HG03175 (cell line): ENCODE results near the gene HOXC11.

Experiments
- ATAC-seq: cut with Tn5 transposase; IDR thresholded peaks from one replicate; pipeline ENCODE4 v1.9.1; 2021; ENCODE audit warnings: mild to moderate bottlenecking, moderate library complexity; ENCODE audit not compliant: unreplicated experiment

HOXC11 gene

GRCh38 chr12:53941750-53942149 is 31.2 kb upstream of the HOXC11 start:
- ATAC-seq = no peak

- no peak for ATAC-seq
These were observed 30.4 kb upstream of the HOXC11 start for GRCh38 chr12:53942467-53942997.

GRCh38 chr12:53944209-53944608 is 28.7 kb upstream of the HOXC11 start:
- no peak for ATAC-seq

- no peak for ATAC-seq
These were observed 27.7 kb upstream of the HOXC11 start for GRCh38 chr12:53944907-53945847.

GRCh38 chr12:53947743-53948142 is 25.2 kb upstream of the HOXC11 start:
- no peak for ATAC-seq

- no peak for ATAC-seq
These were observed 24.0 kb upstream of the HOXC11 start for GRCh38 chr12:53948650-53949593.

- ATAC-seq = no peak
These were observed 23.1 kb upstream of the HOXC11 start for GRCh38 chr12:53949631-53950436.

- ATAC-seq = no peak
These were observed 22.5 kb upstream of the HOXC11 start for GRCh38 chr12:53950437-53950773.

- ATAC-seq = no peak
These were observed 21.9 kb upstream of the HOXC11 start for GRCh38 chr12:53950789-53951576.

GRCh38 chr12:53951577-53952334 is 21.2 kb upstream of the HOXC11 start:
- ATAC-seq = no peak

GRCh38 chr12:53952335-53952694 is 20.6 kb upstream of the HOXC11 start:
- ATAC-seq = no peak

- ATAC-seq = no peak
These were observed 19.8 kb upstream of the HOXC11 start for GRCh38 chr12:53952871-53953734.

GRCh38 chr12:53953831-53954693 is 18.9 kb upstream of the HOXC11 start:
- no peak for ATAC-seq

GRCh38 chr12:53954694-53955035 is 18.3 kb upstream of the HOXC11 start, which contains the start of gene HOXC12:
TSS of gene HOXC12 (plus strand) at chr12:53954903. CDS start at chr12:53954930, 27 bp downstream.
- ATAC-seq = no peak

GRCh38 chr12:53955036-53955775 is 17.7 kb upstream of the HOXC11 start:
- ATAC-seq = no peak

GRCh38 chr12:53955776-53956250 is 17.1 kb upstream of the HOXC11 start:
- no peak for ATAC-seq
